ENCODE results near the gene MAPKAPK5.

The MAPKAPK5 gene

DNA sequence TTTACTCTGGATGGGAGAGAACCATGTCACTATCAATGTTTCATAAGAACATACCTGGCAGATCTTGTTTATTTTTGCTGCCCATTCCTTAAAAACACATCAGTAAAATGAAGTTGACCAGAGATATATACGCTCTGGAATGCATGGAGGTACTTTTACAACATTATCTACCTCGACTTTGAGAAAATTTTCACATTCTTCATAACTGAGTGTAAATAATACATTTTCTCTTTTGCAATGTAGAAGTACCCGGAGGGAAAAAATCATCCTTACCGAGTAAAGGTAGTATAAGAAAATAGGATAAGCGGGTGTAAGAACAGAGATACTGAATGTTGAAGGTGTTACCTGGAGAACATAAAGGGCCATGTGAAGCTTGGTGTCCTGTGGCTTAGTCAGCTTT, 90.2 kb downstream of the MAPKAPK5 start:
- H3K9me2 ChIP-seq (replicated peaks; ENCODE audit: low read depth, low read length), result no peaks in the 10 kb centered on the region
- no peak overlapping the region for H2AFZ ChIP-seq (ENCODE audit: low read length)
- H3K79me2 ChIP-seq (ENCODE audit: insufficient read depth, low read length), result no peaks in the 10 kb centered on the region
- TF ChIP-seq, protein P1, sequence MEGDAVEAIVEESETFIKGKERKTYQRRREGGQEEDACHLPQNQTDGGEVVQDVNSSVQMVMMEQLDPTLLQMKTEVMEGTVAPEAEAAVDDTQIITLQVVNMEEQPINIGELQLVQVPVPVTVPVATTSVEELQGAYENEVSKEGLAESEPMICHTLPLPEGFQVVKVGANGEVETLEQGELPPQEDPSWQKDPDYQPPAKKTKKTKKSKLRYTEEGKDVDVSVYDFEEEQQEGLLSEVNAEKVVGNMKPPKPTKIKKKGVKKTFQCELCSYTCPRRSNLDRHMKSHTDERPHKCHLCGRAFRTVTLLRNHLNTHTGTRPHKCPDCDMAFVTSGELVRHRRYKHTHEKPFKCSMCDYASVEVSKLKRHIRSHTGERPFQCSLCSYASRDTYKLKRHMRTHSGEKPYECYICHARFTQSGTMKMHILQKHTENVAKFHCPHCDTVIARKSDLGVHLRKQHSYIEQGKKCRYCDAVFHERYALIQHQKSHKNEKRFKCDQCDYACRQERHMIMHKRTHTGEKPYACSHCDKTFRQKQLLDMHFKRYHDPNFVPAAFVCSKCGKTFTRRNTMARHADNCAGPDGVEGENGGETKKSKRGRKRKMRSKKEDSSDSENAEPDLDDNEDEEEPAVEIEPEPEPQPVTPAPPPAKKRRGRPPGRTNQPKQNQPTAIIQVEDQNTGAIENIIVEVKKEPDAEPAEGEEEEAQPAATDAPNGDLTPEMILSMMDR (conservative IDR thresholded peaks at IDR 0.05; ENCODE audit: low read length), result no peak
- TF ChIP-seq EZH2phosphoT487 (IDR thresholded peaks at IDR 0.05; ENCODE audit: borderline replicate concordance), result no peak
- H3K9me3 ChIP-seq (ENCODE audit: insufficient read depth, low read depth, low read length), result no peaks in the 10 kb centered on the region
- H3K36me3 ChIP-seq (ENCODE audit: insufficient read depth, low read length), result no peaks in the 10 kb centered on the region
- no peak overlapping the region for H3K4me3 ChIP-seq (ENCODE audit: low read length, poor library complexity, severe bottlenecking)
- no peaks in the 10 kb centered on the region for H3K27me3 ChIP-seq (ENCODE audit: insufficient read depth, low read length, poor library complexity, severe bottlenecking)
- no peaks in the 10 kb centered on the region for H4K20me1 ChIP-seq (ENCODE audit: insufficient read depth, low read length, poor library complexity, severe bottlenecking)
- H3K4me1 ChIP-seq (ENCODE audit: insufficient read depth, low read length, poor library complexity, severe bottlenecking), result no peaks in the 10 kb centered on the region
- H3F3A ChIP-seq (ENCODE audit: low read depth), result no peaks in the 10 kb centered on the region
- no peak overlapping the region for H3K4me2 ChIP-seq (ENCODE audit: low read depth, low read length, poor library complexity, severe bottlenecking)
- no peak overlapping the region for H3K9ac ChIP-seq (ENCODE audit: low read depth, low read length, poor library complexity, severe bottlenecking)

DNA sequence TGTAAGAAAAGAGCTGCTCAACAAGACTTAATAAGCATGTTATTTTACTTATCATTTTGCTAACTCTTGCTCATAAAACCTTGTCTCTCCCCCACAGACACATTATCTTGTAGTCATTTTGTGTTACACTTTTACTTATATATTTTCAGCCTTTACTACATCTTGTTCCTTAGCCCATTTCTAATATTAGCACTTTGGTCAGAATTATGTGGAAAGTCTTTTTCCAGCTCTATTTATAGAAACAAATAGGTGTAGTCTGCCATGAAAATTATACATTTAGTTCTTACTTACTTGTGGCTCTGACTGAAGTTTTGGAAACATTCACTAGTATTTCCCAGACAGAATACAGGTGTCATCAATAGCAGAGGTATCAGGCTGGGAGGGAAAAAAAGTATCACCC, 94.8 kb downstream of the MAPKAPK5 start:
- Histone ChIP-seq H3K4me1 (ENCODE audit: insufficient read depth, low read length, poor library complexity, severe bottlenecking) (no peaks in the 10 kb centered on the region), H3K9ac (ENCODE audit: low read depth, low read length, poor library complexity, severe bottlenecking) (no peak overlapping the region), H2AFZ (ENCODE audit: low read length) (no peak overlapping the region), H3K9me2 (replicated peaks; ENCODE audit: low read depth, low read length) (no peaks in the 10 kb centered on the region), H3F3A (ENCODE audit: low read depth) (no peaks in the 10 kb centered on the region), H3K27me3 (ENCODE audit: insufficient read depth, low read length, poor library complexity, severe bottlenecking) (no peaks in the 10 kb centered on the region), H3K9me3 (ENCODE audit: insufficient read depth, low read depth, low read length) (no peaks in the 10 kb centered on the region), H3K4me3 (ENCODE audit: low read length, poor library complexity, severe bottlenecking) (no peak overlapping the region), H3K36me3 (ENCODE audit: insufficient read depth, low read length) (no peaks in the 10 kb centered on the region), H4K20me1 (ENCODE audit: insufficient read depth, low read length, poor library complexity, severe bottlenecking) (no peaks in the 10 kb centered on the region), H3K4me2 (ENCODE audit: low read depth, low read length, poor library complexity, severe bottlenecking) (no peak overlapping the region), H3K79me2 (ENCODE audit: insufficient read depth, low read length) (no peaks in the 10 kb centered on the region)
- TF ChIP-seq EZH2phosphoT487 (IDR thresholded peaks at IDR 0.05; ENCODE audit: borderline replicate concordance), result no peak
- TF ChIP-seq, protein P1 (conservative IDR thresholded peaks at IDR 0.05; ENCODE audit: low read length), result no peak

DNA sequence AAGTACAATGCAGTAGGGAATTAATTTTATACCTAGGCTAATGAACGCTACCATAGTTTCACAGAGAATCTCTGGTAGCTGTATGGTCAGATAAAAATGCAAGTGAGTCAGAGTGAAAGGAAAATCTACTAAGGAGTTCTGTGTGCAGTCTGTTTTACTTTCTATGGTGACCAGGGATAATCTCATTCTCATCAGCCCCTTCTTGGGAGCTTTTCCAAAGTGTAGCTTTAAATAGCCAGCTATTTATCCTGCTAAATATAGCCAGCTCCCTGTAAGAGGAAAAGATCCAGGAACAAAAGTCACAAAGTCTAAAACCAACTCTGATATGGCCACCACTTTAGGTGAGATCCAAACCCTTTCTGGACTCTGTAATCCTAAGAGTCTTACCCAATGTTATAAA, 95.4 kb downstream of the MAPKAPK5 start:
- no peak overlapping the region for H3K4me2 ChIP-seq (ENCODE audit: low read depth, low read length, poor library complexity, severe bottlenecking)
- no peaks in the 10 kb centered on the region for H3K27me3 ChIP-seq (ENCODE audit: insufficient read depth, low read length, poor library complexity, severe bottlenecking)
- H3K9ac ChIP-seq (ENCODE audit: low read depth, low read length, poor library complexity, severe bottlenecking), result no peak overlapping the region
- no peaks in the 10 kb centered on the region for H3K9me3 ChIP-seq (ENCODE audit: insufficient read depth, low read depth, low read length)
- H3K4me1 ChIP-seq (ENCODE audit: insufficient read depth, low read length, poor library complexity, severe bottlenecking), result no peaks in the 10 kb centered on the region
- H3K4me3 ChIP-seq (ENCODE audit: low read length, poor library complexity, severe bottlenecking), result no peak overlapping the region
- no peak overlapping the region for H2AFZ ChIP-seq (ENCODE audit: low read length)
- H3K9me2 ChIP-seq (replicated peaks; ENCODE audit: low read depth, low read length), result no peaks in the 10 kb centered on the region
- no peaks in the 10 kb centered on the region for H4K20me1 ChIP-seq (ENCODE audit: insufficient read depth, low read length, poor library complexity, severe bottlenecking)
- no peak for TF ChIP-seq EZH2phosphoT487 (IDR thresholded peaks at IDR 0.05; ENCODE audit: borderline replicate concordance)
- TF ChIP-seq, protein P1 (conservative IDR thresholded peaks at IDR 0.05; ENCODE audit: low read length), result no peak
- H3F3A ChIP-seq (ENCODE audit: low read depth), result no peaks in the 10 kb centered on the region
- no peaks in the 10 kb centered on the region for H3K79me2 ChIP-seq (ENCODE audit: insufficient read depth, low read length)
- H3K36me3 ChIP-seq (ENCODE audit: insufficient read depth, low read length), result no peaks in the 10 kb centered on the region

All from Loucy (cell line).